Coronary artery (tissue), 2 donors: ENCODE measurements around the gene DNAJB6.
"Not testable (repeated sequence)": the region's sequence is repeated elsewhere in the genome, so short reads cannot be mapped to it uniquely, and the experiment has no call there.

Source experiments
- DNase-seq: peaks from one replicate; pipeline ENCODE4 v3.0.0-alpha.2; 2017; ENCODE audit warnings: low spot score
- H3K27ac ChIP-seq, 2 donors: fragments of 200-600 bp; sonication (generic); one replicate each; pipeline ENCODE4 v1.5.1; 2016 to 2019
- H3K4me3 ChIP-seq: fragments of 200-600 bp; sonication (generic); 2 replicates; pipeline ENCODE4 v1.5.1; 2016; ENCODE audit warnings: mild to moderate bottlenecking, moderate library complexity
- CTCF ChIP-seq: fragments of 200-600 bp; sonication (generic); IDR thresholded peaks from one replicate; pipeline ENCODE4 v1.5.1; 2019; ENCODE audit warnings: antibody characterized with exemption

Gene DNAJB6

GRCh38 chr7:157442993-157443831, 106.4 kb downstream of the DNAJB6 start:
- no peak for DNase-seq
- no peak overlapping the region for H3K27ac ChIP-seq
- TF ChIP-seq CTCF, result no peak
- no peak overlapping the region for H3K4me3 ChIP-seq

- H3K27ac ChIP-seq, result no peak overlapping the region
- TF ChIP-seq CTCF, result no peak
- no peak overlapping the region for H3K4me3 ChIP-seq
- no peak for DNase-seq
Measured at GRCh38 chr7:157444011-157444842, 107.4 kb downstream of the DNAJB6 start.

GRCh38 chr7:157444843-157445135, 108.0 kb downstream of the DNAJB6 start:
- H3K4me3 ChIP-seq, result no peak overlapping the region
- H3K27ac ChIP-seq, result no peak overlapping the region
- no peak for TF ChIP-seq CTCF
- no peak for DNase-seq

GRCh38 chr7:157445246-157445955, 108.6 kb downstream of the DNAJB6 start:
- Histone ChIP-seq H3K27ac (no peak overlapping the region), H3K4me3 (no peak overlapping the region)
- no peak for TF ChIP-seq CTCF
- no peak for DNase-seq

GRCh38 chr7:157445956-157446295, 109.1 kb downstream of the DNAJB6 start:
- no peak for DNase-seq
- Histone ChIP-seq H3K27ac (no peak overlapping the region), H3K4me3 (no peak overlapping the region)
- TF ChIP-seq CTCF, result no peak

- no peak for DNase-seq
- H3K27ac ChIP-seq, result no peak overlapping the region
- no peak for TF ChIP-seq CTCF
- no peak overlapping the region for H3K4me3 ChIP-seq
Measured at GRCh38 chr7:157446322-157446721, 109.5 kb downstream of the DNAJB6 start.

- H3K4me3 ChIP-seq, DNase-seq, H3K27ac ChIP-seq: not testable (repeated sequence)
Measured at GRCh38 chr7:157454003-157454402, 117.2 kb downstream of the DNAJB6 start.
